Heart left ventricle (tissue), 13 donors: Measurements from ENCODE around the gene SMAD5.

ENCODE experiments used
- POLR2A ChIP-seq, 2 donors: fragments of 450-650 bp; IDR thresholded peaks; one replicate each; pipeline ENCODE4 v1.6.1; 2017; ENCODE audit warnings: antibody characterized with exemption in 2 of 2, mild to moderate bottlenecking in 2 of 2, moderate library complexity in 2 of 2
- TF ChIP-seq, protein P1 (sequence below), 12 donors: fragments of 200-600 bp; sonication (generic) in 4 of 12; IDR thresholded peaks; one replicate each; pipeline versions ENCODE4 v1.5.0 to v1.8.0; 2018 to 2022; ENCODE audit warnings: antibody characterized with exemption in 12 of 12, mild to moderate bottlenecking in 5 of 12
- donor health status: ischemic (EF 13 %, LVEDD 7.1; RV severe dilation, severe dysfunction).
- donor health status: DM: no; HTN: yes; CAD: no.
- donor health status: DM: no; HTN: no; CAD: no.
- donor health status: ischemic (EF 25% LVEDD 6.9; RV normal size, moderate dysfunction).
- donor health status: ischemic (EF 25% LVEDD 5.7; RV mildly dilated, moderate dysfunction).
- donor health status: ischemic (EF 35%, LVEDD 5.7; RV mildly dilated, moderate dysfunction).
- donor health status: nonischemic (EF 11% LVEDD 7.7; RV severe dilation, severe dysfunction).
- donor health status: DM: yes; HTN: yes; CAD: no.
- donor health status: PGD.
- donor health status: ischemic (EF 29% LVEDD 5.4; RV normal size, mild dysfunction).
- donor health status: nonischemic (EF 23%, LVEDD 6.1; RV moderate dilation, normal function).

DNA sequence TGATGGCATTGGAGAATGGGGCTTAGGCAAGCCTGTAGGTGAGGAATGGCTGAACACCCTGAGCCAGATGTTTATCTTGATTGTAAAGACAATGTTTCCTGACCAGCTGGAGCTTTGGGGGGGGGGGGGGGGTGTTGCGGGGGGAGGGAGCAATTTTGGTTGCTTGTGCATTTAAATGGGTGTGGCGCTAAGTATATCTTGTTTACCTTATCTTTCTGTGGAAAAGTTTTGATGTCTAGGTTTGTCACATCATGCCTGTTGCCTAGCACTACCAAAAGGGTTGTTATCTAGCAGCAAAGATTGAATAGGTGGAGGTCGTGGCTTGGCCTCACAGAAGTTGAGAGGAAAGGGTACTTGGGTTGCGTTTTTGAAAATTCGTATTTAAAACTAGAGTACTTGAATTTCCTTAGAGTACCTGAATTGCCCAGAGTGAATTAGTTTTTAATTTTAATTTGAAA is 1.3 kb downstream of the SMAD5 start:
- TF ChIP-seq, protein P1, sequence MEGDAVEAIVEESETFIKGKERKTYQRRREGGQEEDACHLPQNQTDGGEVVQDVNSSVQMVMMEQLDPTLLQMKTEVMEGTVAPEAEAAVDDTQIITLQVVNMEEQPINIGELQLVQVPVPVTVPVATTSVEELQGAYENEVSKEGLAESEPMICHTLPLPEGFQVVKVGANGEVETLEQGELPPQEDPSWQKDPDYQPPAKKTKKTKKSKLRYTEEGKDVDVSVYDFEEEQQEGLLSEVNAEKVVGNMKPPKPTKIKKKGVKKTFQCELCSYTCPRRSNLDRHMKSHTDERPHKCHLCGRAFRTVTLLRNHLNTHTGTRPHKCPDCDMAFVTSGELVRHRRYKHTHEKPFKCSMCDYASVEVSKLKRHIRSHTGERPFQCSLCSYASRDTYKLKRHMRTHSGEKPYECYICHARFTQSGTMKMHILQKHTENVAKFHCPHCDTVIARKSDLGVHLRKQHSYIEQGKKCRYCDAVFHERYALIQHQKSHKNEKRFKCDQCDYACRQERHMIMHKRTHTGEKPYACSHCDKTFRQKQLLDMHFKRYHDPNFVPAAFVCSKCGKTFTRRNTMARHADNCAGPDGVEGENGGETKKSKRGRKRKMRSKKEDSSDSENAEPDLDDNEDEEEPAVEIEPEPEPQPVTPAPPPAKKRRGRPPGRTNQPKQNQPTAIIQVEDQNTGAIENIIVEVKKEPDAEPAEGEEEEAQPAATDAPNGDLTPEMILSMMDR (IDR thresholded peaks at IDR 0.05), result no peak
- TF ChIP-seq POLR2A (IDR thresholded peaks at IDR 0.05), result no peak
